H1 (cell line): ENCODE results near the gene MAML3. TPM values are rescaled to one million over a fixed set of nuclear protein-coding genes. Genes with fewer than 3 reads are reported as not detected.

Experiments used
- BRCA1 ChIP-seq: IDR thresholded peaks from 2 replicates; pipeline ENCODE4 v1.6.1; 2012; ENCODE audit warnings: low read depth, low read length, improper control_type of control experiment
- EGR1 ChIP-seq: IDR thresholded peaks from 2 replicates; pipeline ENCODE4 v1.6.1; 2011; ENCODE audit warnings: low read depth, low read length, borderline replicate concordance
- GTF2F1 ChIP-seq: IDR thresholded peaks from 2 replicates; pipeline ENCODE4 v1.6.1; 2012; ENCODE audit warnings: low read depth, low read length, improper control_type of control experiment, borderline replicate concordance
- KDM5A ChIP-seq: fragments of 200-600 bp; IDR thresholded peaks from 2 replicates; pipeline ENCODE4 v1.7.1; 2012; ENCODE audit warnings: mild to moderate bottlenecking, low read length, inconsistent platforms, mixed read lengths
- SP2 ChIP-seq: IDR thresholded peaks from 2 replicates; pipeline ENCODE4 v1.6.1; 2012; ENCODE audit warnings: mild to moderate bottlenecking, low read length, inconsistent platforms
- YY1 ChIP-seq: IDR thresholded peaks from 2 replicates; pipeline ENCODE4 v1.6.1; 2011; ENCODE audit warnings: low read depth, mild to moderate bottlenecking, low read length
- ZNF274 ChIP-seq: IDR thresholded peaks from 2 replicates; pipeline ENCODE4 v1.7.0; 2012; ENCODE audit warnings: low read length, borderline replicate concordance; ENCODE audit errors: extremely low read depth
- polyA plus RNA-seq, 7 experiments: library from polyadenylated mRNA; depleted of rRNA in 3 of 7; stranded (reverse) in 5 of 7; unstranded in 2 of 7; fragments of >200 nt in 5 of 7; fragments of 200-250 nt in 2 of 7; gene quantifications; 1 replicate in 5 of 7; 2 replicates in 1 of 7; 4 replicates in 1 of 7; pipeline versions ENCODE4 v1.2.1 to v1.2.3, GENCODE V29; 2011 to 2013; ENCODE audit warnings: missing spikeins in 2 of 7, mixed read lengths in 2 of 7
- total RNA-seq: library from RNA; stranded (reverse); fragmentation: NEBNext Ultra II Directional; extraction: Animal tissue kit (Norgen Biotek cat#: 25700); gene quantifications from 2 replicates; pipeline ENCODE4 v1.2.1, GENCODE V29; 2021
- TF ChIP-seq, protein P1 (sequence below): fragments of 300-600 bp; sonication (generic); IDR thresholded peaks from 2 replicates; pipeline ENCODE4 v1.7.1; 2012; ENCODE audit warnings: low read length, moderate library complexity, mild to moderate bottlenecking, inconsistent platforms; ENCODE audit not compliant: insufficient replicate concordance

Gene MAML3
- total and polyA plus RNA-seq, 2 of the 8 experiments (the other 6 are each of a cell fraction or from before 2014, with no cell fraction given), result 2.1 to 5.7 TPM

DNA sequence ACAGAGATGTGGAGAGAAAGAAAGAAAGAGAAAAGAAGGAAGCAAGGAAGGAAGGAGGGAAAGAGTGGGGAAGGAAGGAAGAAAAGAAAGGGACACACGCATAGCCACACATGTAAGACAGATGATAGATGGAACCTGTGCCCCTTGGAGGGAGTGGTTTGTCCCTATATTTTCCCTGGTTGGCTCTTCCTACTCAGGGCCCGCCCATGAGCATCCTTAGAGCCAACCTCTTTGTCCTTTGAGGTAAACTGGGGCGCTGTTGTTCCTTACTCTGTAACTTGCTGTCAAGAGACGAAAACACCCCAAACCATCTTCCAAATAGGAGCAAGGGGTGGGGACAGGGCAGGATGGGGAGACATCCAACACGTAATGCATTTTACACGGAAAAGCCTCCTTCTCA, 220.9 kb downstream of the MAML3 start (continued):
- TF ChIP-seq, protein P1, sequence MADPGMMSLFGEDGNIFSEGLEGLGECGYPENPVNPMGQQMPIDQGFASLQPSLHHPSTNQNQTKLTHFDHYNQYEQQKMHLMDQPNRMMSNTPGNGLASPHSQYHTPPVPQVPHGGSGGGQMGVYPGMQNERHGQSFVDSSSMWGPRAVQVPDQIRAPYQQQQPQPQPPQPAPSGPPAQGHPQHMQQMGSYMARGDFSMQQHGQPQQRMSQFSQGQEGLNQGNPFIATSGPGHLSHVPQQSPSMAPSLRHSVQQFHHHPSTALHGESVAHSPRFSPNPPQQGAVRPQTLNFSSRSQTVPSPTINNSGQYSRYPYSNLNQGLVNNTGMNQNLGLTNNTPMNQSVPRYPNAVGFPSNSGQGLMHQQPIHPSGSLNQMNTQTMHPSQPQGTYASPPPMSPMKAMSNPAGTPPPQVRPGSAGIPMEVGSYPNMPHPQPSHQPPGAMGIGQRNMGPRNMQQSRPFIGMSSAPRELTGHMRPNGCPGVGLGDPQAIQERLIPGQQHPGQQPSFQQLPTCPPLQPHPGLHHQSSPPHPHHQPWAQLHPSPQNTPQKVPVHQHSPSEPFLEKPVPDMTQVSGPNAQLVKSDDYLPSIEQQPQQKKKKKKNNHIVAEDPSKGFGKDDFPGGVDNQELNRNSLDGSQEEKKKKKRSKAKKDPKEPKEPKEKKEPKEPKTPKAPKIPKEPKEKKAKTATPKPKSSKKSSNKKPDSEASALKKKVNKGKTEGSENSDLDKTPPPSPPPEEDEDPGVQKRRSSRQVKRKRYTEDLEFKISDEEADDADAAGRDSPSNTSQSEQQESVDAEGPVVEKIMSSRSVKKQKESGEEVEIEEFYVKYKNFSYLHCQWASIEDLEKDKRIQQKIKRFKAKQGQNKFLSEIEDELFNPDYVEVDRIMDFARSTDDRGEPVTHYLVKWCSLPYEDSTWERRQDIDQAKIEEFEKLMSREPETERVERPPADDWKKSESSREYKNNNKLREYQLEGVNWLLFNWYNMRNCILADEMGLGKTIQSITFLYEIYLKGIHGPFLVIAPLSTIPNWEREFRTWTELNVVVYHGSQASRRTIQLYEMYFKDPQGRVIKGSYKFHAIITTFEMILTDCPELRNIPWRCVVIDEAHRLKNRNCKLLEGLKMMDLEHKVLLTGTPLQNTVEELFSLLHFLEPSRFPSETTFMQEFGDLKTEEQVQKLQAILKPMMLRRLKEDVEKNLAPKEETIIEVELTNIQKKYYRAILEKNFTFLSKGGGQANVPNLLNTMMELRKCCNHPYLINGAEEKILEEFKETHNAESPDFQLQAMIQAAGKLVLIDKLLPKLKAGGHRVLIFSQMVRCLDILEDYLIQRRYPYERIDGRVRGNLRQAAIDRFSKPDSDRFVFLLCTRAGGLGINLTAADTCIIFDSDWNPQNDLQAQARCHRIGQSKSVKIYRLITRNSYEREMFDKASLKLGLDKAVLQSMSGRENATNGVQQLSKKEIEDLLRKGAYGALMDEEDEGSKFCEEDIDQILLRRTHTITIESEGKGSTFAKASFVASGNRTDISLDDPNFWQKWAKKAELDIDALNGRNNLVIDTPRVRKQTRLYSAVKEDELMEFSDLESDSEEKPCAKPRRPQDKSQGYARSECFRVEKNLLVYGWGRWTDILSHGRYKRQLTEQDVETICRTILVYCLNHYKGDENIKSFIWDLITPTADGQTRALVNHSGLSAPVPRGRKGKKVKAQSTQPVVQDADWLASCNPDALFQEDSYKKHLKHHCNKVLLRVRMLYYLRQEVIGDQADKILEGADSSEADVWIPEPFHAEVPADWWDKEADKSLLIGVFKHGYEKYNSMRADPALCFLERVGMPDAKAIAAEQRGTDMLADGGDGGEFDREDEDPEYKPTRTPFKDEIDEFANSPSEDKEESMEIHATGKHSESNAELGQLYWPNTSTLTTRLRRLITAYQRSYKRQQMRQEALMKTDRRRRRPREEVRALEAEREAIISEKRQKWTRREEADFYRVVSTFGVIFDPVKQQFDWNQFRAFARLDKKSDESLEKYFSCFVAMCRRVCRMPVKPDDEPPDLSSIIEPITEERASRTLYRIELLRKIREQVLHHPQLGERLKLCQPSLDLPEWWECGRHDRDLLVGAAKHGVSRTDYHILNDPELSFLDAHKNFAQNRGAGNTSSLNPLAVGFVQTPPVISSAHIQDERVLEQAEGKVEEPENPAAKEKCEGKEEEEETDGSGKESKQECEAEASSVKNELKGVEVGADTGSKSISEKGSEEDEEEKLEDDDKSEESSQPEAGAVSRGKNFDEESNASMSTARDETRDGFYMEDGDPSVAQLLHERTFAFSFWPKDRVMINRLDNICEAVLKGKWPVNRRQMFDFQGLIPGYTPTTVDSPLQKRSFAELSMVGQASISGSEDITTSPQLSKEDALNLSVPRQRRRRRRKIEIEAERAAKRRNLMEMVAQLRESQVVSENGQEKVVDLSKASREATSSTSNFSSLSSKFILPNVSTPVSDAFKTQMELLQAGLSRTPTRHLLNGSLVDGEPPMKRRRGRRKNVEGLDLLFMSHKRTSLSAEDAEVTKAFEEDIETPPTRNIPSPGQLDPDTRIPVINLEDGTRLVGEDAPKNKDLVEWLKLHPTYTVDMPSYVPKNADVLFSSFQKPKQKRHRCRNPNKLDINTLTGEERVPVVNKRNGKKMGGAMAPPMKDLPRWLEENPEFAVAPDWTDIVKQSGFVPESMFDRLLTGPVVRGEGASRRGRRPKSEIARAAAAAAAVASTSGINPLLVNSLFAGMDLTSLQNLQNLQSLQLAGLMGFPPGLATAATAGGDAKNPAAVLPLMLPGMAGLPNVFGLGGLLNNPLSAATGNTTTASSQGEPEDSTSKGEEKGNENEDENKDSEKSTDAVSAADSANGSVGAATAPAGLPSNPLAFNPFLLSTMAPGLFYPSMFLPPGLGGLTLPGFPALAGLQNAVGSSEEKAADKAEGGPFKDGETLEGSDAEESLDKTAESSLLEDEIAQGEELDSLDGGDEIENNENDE, result no peak
- TF ChIP-seq BRCA1 (no peak), SP2 (no peak), YY1 (no peak), EGR1 (no peak), GTF2F1 (no peak), KDM5A (no peak), ZNF274 (no peak)
- TF ChIP-seq, all 59 proteins: peak for 0
